Measurements from ENCODE around the gene DMAC1.
A peak's percentile ranks its signal among the peaks of the same experiment; 100 is the strongest.

DMAC1 gene

GRCh38 chr9:7799234-7799943 lies at the start of gene DMAC1:
Gene DMAC1, minus strand, starts transcription at chr9:7799778. Its CDS starts 44 bp downstream, at chr9:7799734.
- H3K9me3 ChIP-seq (ENCODE audit: insufficient read depth, low read length), result no peaks in the 10 kb centered on the region
- peaks cover 39% of the 10 kb centered on the region for H3K36me3 ChIP-seq (ENCODE audit: insufficient read depth, insufficient read length, low read length)
- no peaks in the 10 kb centered on the region for H3K27me3 ChIP-seq (ENCODE audit: insufficient read depth, insufficient read length)
- H3K4me1 ChIP-seq (ENCODE audit: insufficient read depth, insufficient read length), result peaks cover 2% of the 10 kb centered on the region
- peak within 1 kb of the TSS; percentile 70 for H3K4me3 ChIP-seq (ENCODE audit: insufficient read length, low read depth)
- H3K9ac ChIP-seq (ENCODE audit: insufficient read length, low read depth), result peak within 1 kb of the TSS; percentile 79
- TF ChIP-seq ZNF274 (IDR thresholded peaks at IDR 0.05; ENCODE audit: low read depth, low read length) (no peak), YY1 (IDR thresholded peaks at IDR 0.05; ENCODE audit: insufficient read depth, insufficient read length) (no peak), SUZ12 (IDR thresholded peaks at IDR 0.05; ENCODE audit: extremely low read depth, insufficient read depth, insufficient read length) (no peak)
- DNase-seq (ENCODE audit: low read depth, low spot score), result peak; percentile 81

GRCh38 chr9:7849362-7849761 lies 49.8 kb upstream of the DMAC1 start:
- no peak overlapping the region for H3K4me3 ChIP-seq (ENCODE audit: insufficient read length, low read depth)
- H3K36me3 ChIP-seq (ENCODE audit: insufficient read depth, insufficient read length, low read length), result no peaks in the 10 kb centered on the region
- no peak overlapping the region for H3K9ac ChIP-seq (ENCODE audit: insufficient read length, low read depth)
- no peaks in the 10 kb centered on the region for H3K27me3 ChIP-seq (ENCODE audit: insufficient read depth, insufficient read length)
- no peak for DNase-seq (ENCODE audit: low read depth, low spot score)
- no peaks in the 10 kb centered on the region for H3K9me3 ChIP-seq (ENCODE audit: insufficient read depth, low read length)
- TF ChIP-seq YY1 (IDR thresholded peaks at IDR 0.05; ENCODE audit: insufficient read depth, insufficient read length), result no peak
- TF ChIP-seq ZNF274 (IDR thresholded peaks at IDR 0.05; ENCODE audit: low read depth, low read length), result no peak
- TF ChIP-seq SUZ12 (IDR thresholded peaks at IDR 0.05; ENCODE audit: extremely low read depth, insufficient read depth, insufficient read length), result no peak
- no peaks in the 10 kb centered on the region for H3K4me1 ChIP-seq (ENCODE audit: insufficient read depth, insufficient read length)

GRCh38 chr9:7848498-7848897 lies 48.9 kb upstream of the DMAC1 start:
- DNase-seq (ENCODE audit: low read depth, low spot score), result no peak
- no peaks in the 10 kb centered on the region for H3K27me3 ChIP-seq (ENCODE audit: insufficient read depth, insufficient read length)
- H3K4me1 ChIP-seq (ENCODE audit: insufficient read depth, insufficient read length), result no peaks in the 10 kb centered on the region
- no peak overlapping the region for H3K4me3 ChIP-seq (ENCODE audit: insufficient read length, low read depth)
- H3K9ac ChIP-seq (ENCODE audit: insufficient read length, low read depth), result no peak overlapping the region
- no peak for TF ChIP-seq YY1 (IDR thresholded peaks at IDR 0.05; ENCODE audit: insufficient read depth, insufficient read length)
- no peak for TF ChIP-seq SUZ12 (IDR thresholded peaks at IDR 0.05; ENCODE audit: extremely low read depth, insufficient read depth, insufficient read length)
- no peaks in the 10 kb centered on the region for H3K36me3 ChIP-seq (ENCODE audit: insufficient read depth, insufficient read length, low read length)
- no peaks in the 10 kb centered on the region for H3K9me3 ChIP-seq (ENCODE audit: insufficient read depth, low read length)

- H3K9me3 ChIP-seq (ENCODE audit: insufficient read depth, low read length), result no peaks in the 10 kb centered on the region; the same call in 1 of the 2 replicates
- DNase-seq (ENCODE audit: low read depth, low spot score), result peak; percentile 44
Observed at GRCh38 chr9:7844242-7844641, 44.7 kb upstream of the DMAC1 start.

GRCh38 chr9:7841831-7842230 lies 42.3 kb upstream of the DMAC1 start:
- no peak for DNase-seq (ENCODE audit: low read depth, low spot score)
- Histone ChIP-seq H3K4me1 (ENCODE audit: insufficient read depth, insufficient read length) (no peaks in the 10 kb centered on the region), H3K9ac (ENCODE audit: insufficient read length, low read depth) (no peak overlapping the region), H3K9me3 (ENCODE audit: insufficient read depth, low read length) (no peaks in the 10 kb centered on the region; the same call in 1 of the 2 replicates), H3K4me3 (ENCODE audit: insufficient read length, low read depth) (no peak overlapping the region), H3K27me3 (ENCODE audit: insufficient read depth, insufficient read length) (no peaks in the 10 kb centered on the region), H3K36me3 (ENCODE audit: insufficient read depth, insufficient read length, low read length) (no peaks in the 10 kb centered on the region)
- TF ChIP-seq ZNF274 (IDR thresholded peaks at IDR 0.05; ENCODE audit: low read depth, low read length) (no peak), SUZ12 (IDR thresholded peaks at IDR 0.05; ENCODE audit: extremely low read depth, insufficient read depth, insufficient read length) (no peak), YY1 (IDR thresholded peaks at IDR 0.05; ENCODE audit: insufficient read depth, insufficient read length) (no peak)

More at GRCh38 chr9:7844242-7844641, 44.7 kb upstream of the DMAC1 start:
- Histone ChIP-seq H3K4me3 (ENCODE audit: insufficient read length, low read depth) (no peak overlapping the region), H3K4me1 (ENCODE audit: insufficient read depth, insufficient read length) (no peaks in the 10 kb centered on the region), H3K9ac (ENCODE audit: insufficient read length, low read depth) (no peak overlapping the region), H3K27me3 (ENCODE audit: insufficient read depth, insufficient read length) (no peaks in the 10 kb centered on the region), H3K36me3 (ENCODE audit: insufficient read depth, insufficient read length, low read length) (no peaks in the 10 kb centered on the region)
- TF ChIP-seq ZNF274 (IDR thresholded peaks at IDR 0.05; ENCODE audit: low read depth, low read length) (no peak), SUZ12 (IDR thresholded peaks at IDR 0.05; ENCODE audit: extremely low read depth, insufficient read depth, insufficient read length) (no peak), YY1 (IDR thresholded peaks at IDR 0.05; ENCODE audit: insufficient read depth, insufficient read length) (no peak)

GRCh38 chr9:7834531-7834930 lies 35.0 kb upstream of the DMAC1 start:
- Histone ChIP-seq H3K4me3 (ENCODE audit: insufficient read length, low read depth) (no peak overlapping the region), H3K9me3 (ENCODE audit: insufficient read depth, low read length) (no peaks in the 10 kb centered on the region), H3K36me3 (ENCODE audit: insufficient read depth, insufficient read length, low read length) (no peaks in the 10 kb centered on the region), H3K9ac (ENCODE audit: insufficient read length, low read depth) (no peak overlapping the region), H3K27me3 (ENCODE audit: insufficient read depth, insufficient read length) (no peaks in the 10 kb centered on the region), H3K4me1 (ENCODE audit: insufficient read depth, insufficient read length) (no peaks in the 10 kb centered on the region)
- TF ChIP-seq YY1 (IDR thresholded peaks at IDR 0.05; ENCODE audit: insufficient read depth, insufficient read length), result no peak
- TF ChIP-seq SUZ12 (IDR thresholded peaks at IDR 0.05; ENCODE audit: extremely low read depth, insufficient read depth, insufficient read length), result no peak
- TF ChIP-seq ZNF274 (IDR thresholded peaks at IDR 0.05; ENCODE audit: low read depth, low read length), result no peak
- no peak for DNase-seq (ENCODE audit: low read depth, low spot score)

GRCh38 chr9:7828334-7828733 lies 28.8 kb upstream of the DMAC1 start:
- TF ChIP-seq ZNF274 (IDR thresholded peaks at IDR 0.05; ENCODE audit: low read depth, low read length) (no peak), SUZ12 (IDR thresholded peaks at IDR 0.05; ENCODE audit: extremely low read depth, insufficient read depth, insufficient read length) (no peak), YY1 (IDR thresholded peaks at IDR 0.05; ENCODE audit: insufficient read depth, insufficient read length) (no peak)
- no peak overlapping the region for H3K4me3 ChIP-seq (ENCODE audit: insufficient read length, low read depth)
- DNase-seq (ENCODE audit: low read depth, low spot score), result no peak

More at GRCh38 chr9:7828334-7828733, 28.8 kb upstream of the DMAC1 start:
- Histone ChIP-seq H3K4me1 (ENCODE audit: insufficient read depth, insufficient read length) (no peaks in the 10 kb centered on the region), H3K9me3 (ENCODE audit: insufficient read depth, low read length) (no peaks in the 10 kb centered on the region), H3K27me3 (ENCODE audit: insufficient read depth, insufficient read length) (no peaks in the 10 kb centered on the region), H3K9ac (ENCODE audit: insufficient read length, low read depth) (no peak overlapping the region), H3K36me3 (ENCODE audit: insufficient read depth, insufficient read length, low read length) (no peaks in the 10 kb centered on the region)

All from NT2/D1 (cell line).